Ishikawa (cell line): Measurements from ENCODE around the gene GALNT2.

Experiments used
- CEBPB ChIP-seq: IDR thresholded peaks from 2 replicates; pipeline ENCODE4 v1.6.1; 2012
- CREB1 ChIP-seq: IDR thresholded peaks from 2 replicates; pipeline ENCODE4 v1.6.1; 2012; ENCODE audit warnings: low read depth
- EGR1 ChIP-seq: IDR thresholded peaks from 2 replicates; pipeline ENCODE4 v1.6.1; 2012
- EP300 ChIP-seq: IDR thresholded peaks from 2 replicates; pipeline ENCODE4 v1.6.1; 2012; ENCODE audit warnings: borderline replicate concordance
- FOXM1 ChIP-seq: IDR thresholded peaks from 2 replicates; pipeline ENCODE4 v1.6.1; 2012; ENCODE audit warnings: low read depth, borderline replicate concordance
- NFIC ChIP-seq: IDR thresholded peaks from 2 replicates; pipeline ENCODE4 v1.6.1; 2012
- RAD21 ChIP-seq: IDR thresholded peaks from 2 replicates; pipeline ENCODE4 v1.6.1; 2012; ENCODE audit warnings: low read depth
- REST ChIP-seq: IDR thresholded peaks from 2 replicates; pipeline ENCODE4 v1.6.1; 2012; ENCODE audit warnings: low read depth, mild to moderate bottlenecking
- TAF1 ChIP-seq: IDR thresholded peaks from 2 replicates; pipeline ENCODE4 v1.6.1; 2012; ENCODE audit warnings: low read depth, mild to moderate bottlenecking
- TCF12 ChIP-seq: IDR thresholded peaks from 2 replicates; pipeline ENCODE4 v1.6.1; 2012; ENCODE audit warnings: low read depth
- TEAD4 ChIP-seq: IDR thresholded peaks from 2 replicates; pipeline ENCODE4 v1.6.1; 2012
- YY1 ChIP-seq: IDR thresholded peaks from 2 replicates; pipeline ENCODE4 v1.6.1; 2012; ENCODE audit warnings: low read depth
- ZBTB7A ChIP-seq: IDR thresholded peaks from 2 replicates; pipeline ENCODE4 v1.6.1; 2012; ENCODE audit warnings: low read depth
- TF ChIP-seq, protein P1 (sequence below): IDR thresholded peaks from 2 replicates; pipeline ENCODE4 v1.6.1; 2012
- TF ChIP-seq, protein P2 (sequence below): IDR thresholded peaks from 2 replicates; pipeline ENCODE4 v1.6.1; 2012

GALNT2 gene

GRCh38 chr1:230174471-230175162 lies 107.6 kb downstream of the GALNT2 start:
- TF ChIP-seq EGR1 (no peak), TEAD4 (no peak), YY1 (no peak), TAF1 (no peak)

- no peak for TF ChIP-seq NFIC
- no peak for TF ChIP-seq TAF1
- TF ChIP-seq RAD21: no peak
- no peak for TF ChIP-seq CEBPB
- TF ChIP-seq FOXM1: no peak
- no peak for TF ChIP-seq EGR1
- no peak for TF ChIP-seq YY1
- TF ChIP-seq, protein P1, sequence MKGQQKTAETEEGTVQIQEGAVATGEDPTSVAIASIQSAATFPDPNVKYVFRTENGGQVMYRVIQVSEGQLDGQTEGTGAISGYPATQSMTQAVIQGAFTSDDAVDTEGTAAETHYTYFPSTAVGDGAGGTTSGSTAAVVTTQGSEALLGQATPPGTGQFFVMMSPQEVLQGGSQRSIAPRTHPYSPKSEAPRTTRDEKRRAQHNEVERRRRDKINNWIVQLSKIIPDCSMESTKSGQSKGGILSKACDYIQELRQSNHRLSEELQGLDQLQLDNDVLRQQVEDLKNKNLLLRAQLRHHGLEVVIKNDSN: no peak
These were observed 108.2 kb downstream of the GALNT2 start for GRCh38 chr1:230175163-230175747.

DNA sequence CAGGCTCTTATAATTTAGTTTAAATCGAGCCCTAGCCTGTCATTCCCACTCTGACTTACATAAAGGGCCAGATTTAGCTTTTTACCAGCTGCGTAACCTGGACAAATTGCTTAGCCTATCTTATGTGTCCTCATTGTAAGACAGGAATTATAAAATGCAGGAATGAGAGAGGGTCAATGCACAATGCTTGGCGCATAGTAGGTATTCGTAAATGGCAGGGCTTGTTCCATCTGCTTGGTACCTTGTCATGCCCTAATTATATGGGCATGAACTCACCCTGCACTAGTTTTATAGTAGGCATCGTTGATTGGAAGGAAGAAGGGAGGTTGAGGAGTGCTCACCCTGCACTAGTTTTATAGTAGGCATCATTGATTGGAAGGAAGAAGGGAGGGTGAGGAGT lies 108.8 kb downstream of the GALNT2 start:
- TF ChIP-seq NFIC (no peak), EP300 (no peak), RAD21 (no peak)

DNA sequence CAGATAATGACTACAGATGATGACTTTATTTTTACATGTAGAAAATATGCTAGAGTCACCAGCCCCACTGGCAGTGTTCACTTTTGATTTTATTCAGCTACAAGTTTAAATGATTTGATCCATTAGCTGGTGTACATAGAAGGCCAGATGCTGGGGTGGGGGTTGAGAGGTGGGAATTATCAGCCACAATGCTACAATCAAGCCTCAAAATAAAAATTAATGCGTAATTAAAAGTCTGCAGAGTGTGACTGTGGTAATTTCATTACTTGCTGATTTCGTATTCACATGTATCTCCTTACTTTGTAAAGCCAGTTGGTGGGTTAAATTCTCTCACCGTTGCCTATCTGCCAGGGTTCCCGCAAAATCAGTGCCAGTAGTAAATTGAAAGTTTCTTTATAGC lies 109.3 kb downstream of the GALNT2 start:
- TF ChIP-seq TEAD4 (no peak), RAD21 (no peak), FOXM1 (no peak), TAF1 (no peak), REST (no peak), NFIC (no peak), YY1 (no peak), CREB1 (no peak), ZBTB7A (no peak), CEBPB (no peak)
- TF ChIP-seq, protein P2, sequence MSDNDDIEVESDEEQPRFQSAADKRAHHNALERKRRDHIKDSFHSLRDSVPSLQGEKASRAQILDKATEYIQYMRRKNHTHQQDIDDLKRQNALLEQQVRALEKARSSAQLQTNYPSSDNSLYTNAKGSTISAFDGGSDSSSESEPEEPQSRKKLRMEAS: no peak
- TF ChIP-seq, protein P1: no peak

DNA sequence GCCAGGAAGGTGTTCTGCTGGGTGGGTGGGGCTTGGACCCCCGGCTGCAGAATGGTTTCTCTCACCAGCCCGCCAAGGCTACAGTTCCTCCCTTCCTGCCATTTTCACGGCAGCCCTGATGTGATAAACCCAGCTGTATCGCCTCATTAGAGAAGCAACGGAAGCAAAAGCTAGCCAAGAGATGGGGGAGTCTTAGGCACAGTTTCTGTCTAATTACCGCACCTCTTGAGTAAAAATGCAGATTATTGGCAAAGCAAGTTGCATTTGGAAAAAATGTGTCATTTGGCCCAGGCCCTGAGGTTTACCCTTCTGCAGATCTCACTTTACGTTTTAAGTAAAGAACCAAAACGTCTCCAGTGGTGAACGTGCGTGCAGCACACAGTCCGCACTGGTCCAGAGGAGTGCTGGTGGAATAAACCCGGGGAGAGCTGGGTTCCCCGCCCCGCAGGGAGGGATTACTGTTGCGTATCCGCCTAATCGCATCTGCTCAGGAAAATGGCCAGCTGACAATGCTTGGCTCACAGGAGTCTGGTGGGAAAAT lies 109.9 kb downstream of the GALNT2 start:
- no peak for TF ChIP-seq YY1
- TF ChIP-seq CREB1: no peak
- no peak for TF ChIP-seq EGR1
- TF ChIP-seq NFIC: no peak
- TF ChIP-seq TAF1: no peak
- TF ChIP-seq EP300: no peak
- TF ChIP-seq, protein P1: no peak
- no peak for TF ChIP-seq TCF12
- TF ChIP-seq REST: no peak

DNA sequence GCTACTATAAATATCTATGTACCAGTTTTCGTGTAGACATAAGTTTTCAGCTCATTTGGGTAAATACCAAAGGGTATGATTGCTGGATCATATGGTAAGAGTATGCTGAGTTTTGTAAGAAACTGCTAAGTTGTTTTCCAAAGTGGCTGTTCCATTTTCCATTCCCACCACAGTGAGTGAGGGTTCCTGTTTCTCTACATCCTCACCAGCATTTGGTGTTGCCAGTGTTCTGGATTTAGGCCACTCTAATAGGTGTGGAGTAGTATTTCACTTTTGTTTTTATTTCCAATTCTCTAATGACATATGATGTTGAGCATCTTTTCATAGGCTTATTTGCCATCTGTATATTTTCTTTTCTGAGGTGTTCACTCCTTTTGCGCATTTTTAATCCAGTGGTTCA lies 112.2 kb downstream of the GALNT2 start:
- TF ChIP-seq ZBTB7A: no peak
- no peak for TF ChIP-seq RAD21
- TF ChIP-seq, protein P2: no peak
- no peak for TF ChIP-seq NFIC
- TF ChIP-seq REST: no peak
- TF ChIP-seq, protein P1: no peak
- TF ChIP-seq TEAD4: no peak
- TF ChIP-seq EP300: no peak
- TF ChIP-seq CEBPB: no peak
- no peak for TF ChIP-seq TCF12
- TF ChIP-seq FOXM1: no peak
- no peak for TF ChIP-seq YY1
- TF ChIP-seq TAF1: no peak
- TF ChIP-seq EGR1: no peak
- TF ChIP-seq CREB1: no peak
